ENCODE measurements around the gene GABRR3. TPM values are rescaled to one million over a fixed set of nuclear protein-coding genes. Genes with fewer than 3 reads are reported as not detected.
"Not testable (repeated sequence)": the region's sequence is repeated elsewhere in the genome, so short reads cannot be mapped to it uniquely, and the experiment has no call there.

Gene GABRR3
- total RNA-seq, 1 experiment from 2014 or later: not detected

DNA sequence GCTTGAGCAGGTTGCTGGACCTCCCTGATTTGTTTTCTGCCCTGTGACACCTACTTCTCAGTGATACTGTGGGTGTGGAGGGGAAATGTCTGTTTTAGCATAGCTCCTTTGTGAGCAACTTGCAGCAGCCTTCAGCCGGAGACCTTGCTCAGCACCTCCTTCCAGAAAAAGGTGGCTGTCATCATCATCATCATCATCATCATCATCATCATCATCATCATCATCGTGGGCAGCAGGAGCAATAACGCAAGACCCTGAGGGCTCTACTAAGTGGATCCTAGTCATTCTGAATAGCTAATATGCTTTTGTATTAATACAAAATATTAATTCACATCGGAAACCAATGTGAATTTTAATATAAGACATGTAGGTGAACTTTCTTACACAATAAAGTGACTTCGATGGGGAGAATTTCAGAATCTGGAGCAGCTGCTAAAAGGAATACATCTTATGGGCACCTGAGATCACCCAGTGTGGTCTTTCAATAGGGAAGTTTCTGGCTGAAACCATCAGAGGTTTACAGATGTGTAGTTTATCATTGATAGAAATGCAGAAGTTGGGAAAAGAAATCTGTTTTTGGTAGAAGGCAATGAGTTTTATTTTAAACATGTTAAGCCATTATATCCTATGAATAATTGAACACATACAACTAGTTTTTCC, 8.6 kb downstream of the GABRR3 start:
- in situ Hi-C loops (cut with HindIII; ENCODE audit: low pct_unique_long_range_greater_than_20kb, low sequenced_read_pairs): no loop called here
- DNase-seq (ENCODE audit: low read depth): no peak

DNA sequence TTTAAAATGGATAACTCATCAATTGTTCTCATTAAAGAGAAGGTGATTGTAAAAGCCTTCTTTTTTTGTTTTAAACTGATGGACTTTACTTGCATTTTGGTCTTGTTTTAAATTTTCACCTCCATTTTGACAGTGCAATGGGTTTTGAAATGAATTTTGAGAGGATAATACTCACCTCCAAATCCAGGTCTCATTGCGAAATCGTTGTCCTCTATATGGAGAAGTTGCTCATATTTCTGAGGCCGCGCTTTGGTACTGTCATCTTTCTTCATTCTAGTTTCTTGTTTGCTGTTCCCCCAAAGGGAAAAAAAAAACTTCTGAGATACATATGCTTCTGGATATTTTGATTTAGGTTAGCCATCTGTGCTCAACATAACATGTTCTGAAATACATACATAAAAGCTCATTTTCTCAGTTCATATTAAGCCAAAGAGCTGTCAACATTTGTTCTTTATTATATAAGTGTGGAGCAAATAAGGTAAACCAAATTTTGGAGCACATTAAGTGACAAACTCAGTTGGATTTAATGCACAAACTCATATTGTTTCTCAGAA, 9.6 kb downstream of the GABRR3 start:
- no peak for DNase-seq (ENCODE audit: low read depth)
- in situ Hi-C loops (cut with HindIII; ENCODE audit: low pct_unique_long_range_greater_than_20kb, low sequenced_read_pairs): no loop called here

DNA sequence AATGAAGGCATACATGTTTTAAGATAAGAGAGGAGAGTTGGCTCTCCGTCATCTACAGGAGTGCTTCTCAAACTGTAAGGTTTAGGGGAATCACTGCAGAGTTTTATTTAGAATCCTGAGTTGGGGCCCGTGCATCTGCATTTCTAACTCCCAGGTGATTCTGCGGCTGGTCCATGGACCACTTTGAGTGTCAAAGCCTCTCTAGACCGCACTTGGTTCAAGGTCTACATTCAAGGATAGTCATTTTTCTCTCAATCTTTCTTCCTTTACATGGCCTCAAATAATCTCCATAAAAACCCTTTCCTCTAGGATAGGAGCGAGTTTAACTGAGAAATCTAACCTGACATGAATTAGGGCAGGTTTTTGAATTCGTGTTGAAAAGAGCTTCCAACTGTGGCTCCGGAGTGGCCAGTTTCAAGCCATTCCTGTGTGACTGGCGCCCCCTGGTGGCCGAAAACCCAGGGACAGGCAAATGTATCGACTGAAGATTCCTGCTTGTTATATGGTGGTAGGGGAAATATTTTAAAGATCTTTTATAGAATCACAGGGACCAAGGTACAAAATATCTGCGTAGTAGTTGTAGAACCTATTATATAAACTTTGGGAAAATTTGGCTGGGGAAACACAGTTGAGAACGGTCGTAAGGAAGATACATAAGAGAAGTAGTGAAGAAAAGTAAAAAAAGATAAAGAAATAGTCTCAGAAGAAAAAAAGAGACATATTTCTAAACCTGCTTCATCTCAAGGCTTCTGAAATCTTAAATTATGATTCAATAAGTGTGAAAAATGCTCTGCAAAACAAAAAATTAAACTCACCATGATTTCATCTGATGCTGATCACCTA, 11.9 kb downstream of the GABRR3 start:
- peak; percentile 44 for DNase-seq (ENCODE audit: low read depth)

DNA sequence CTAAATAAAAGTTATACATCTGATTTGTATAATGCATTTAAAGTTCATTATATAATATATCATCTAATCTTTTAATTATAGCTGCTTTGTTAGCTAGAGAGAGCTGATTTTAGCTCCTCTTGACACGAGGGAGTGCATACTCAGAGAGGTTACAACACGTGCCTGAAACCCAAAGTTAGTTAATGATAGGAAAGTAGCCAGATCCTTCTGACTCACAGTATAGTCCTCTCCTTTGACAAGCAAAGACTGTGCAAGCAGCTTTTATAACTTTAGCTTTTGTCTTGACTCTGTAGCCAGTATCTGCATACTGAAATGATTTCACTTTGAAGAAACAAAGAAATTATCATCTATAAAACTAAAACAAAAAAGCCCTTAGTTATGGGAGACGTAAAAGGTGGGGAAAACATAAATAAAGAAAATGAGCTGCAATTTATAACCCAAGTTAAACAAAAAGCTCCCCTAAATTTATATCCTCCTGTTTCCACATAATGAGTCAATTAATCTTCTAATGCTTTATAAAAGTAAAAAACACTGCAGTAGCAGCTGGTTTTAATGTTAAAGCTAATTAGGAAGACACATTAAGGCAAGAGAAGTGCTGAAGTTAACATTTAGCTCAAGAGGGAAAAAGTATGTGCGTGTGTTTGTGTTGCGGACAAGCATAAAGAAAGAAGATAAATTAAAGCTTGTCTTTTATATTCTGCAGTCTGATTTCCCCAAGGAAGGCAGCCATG, 13.1 kb downstream of the GABRR3 start:
- no peak for DNase-seq (ENCODE audit: low read depth)

More for the DNA sequence above, 11.9 kb downstream of the GABRR3 start:
- in situ Hi-C loops (cut with HindIII; ENCODE audit: low pct_unique_long_range_greater_than_20kb, low sequenced_read_pairs): no loop called here

DNA sequence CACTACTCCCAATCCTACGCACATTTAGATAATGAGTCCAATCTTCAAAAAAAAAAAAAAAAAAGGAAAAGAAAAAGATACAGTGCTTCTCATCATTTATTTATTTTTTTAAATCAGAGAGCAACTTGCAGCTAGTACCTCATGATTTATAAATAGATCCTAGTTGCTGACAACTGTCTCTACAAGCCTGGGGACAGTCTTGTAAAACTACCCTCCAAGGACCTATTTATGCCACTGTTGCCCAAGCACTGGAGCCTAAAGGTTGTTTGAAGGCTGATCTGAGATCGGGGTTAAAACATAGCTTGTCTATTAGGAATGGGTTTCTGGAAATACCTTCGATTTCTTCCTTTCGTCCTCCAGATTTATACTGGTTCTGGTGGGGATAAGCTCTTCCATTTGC, 14.7 kb downstream of the GABRR3 start:
- no peak for DNase-seq (ENCODE audit: low read depth)
- in situ Hi-C loops (cut with HindIII; ENCODE audit: low pct_unique_long_range_greater_than_20kb, low sequenced_read_pairs): no loop called here

More for the DNA sequence above, 13.1 kb downstream of the GABRR3 start:
- in situ Hi-C loops (cut with HindIII; ENCODE audit: low pct_unique_long_range_greater_than_20kb, low sequenced_read_pairs): no loop called here

DNA sequence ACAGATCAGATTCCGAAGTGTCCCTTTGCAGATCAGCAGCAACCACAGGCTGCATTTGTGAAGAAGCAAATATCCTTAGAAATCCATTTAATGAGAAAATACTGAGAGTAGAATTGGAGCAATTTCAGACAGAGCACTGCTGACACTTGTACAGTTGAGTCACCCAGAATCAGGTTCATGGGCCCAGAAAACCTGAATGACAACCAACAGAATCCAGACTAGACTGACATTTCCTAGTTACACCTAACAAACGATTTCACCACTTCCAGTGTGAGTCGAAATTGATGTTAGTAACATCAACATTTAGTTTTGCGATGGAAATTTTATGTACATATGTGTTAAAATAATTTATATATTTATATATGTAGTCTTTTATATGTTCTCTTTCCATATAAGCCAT, 16.8 kb downstream of the GABRR3 start:
- in situ Hi-C loops (cut with HindIII; ENCODE audit: low pct_unique_long_range_greater_than_20kb, low sequenced_read_pairs): no loop called here
- no peak for DNase-seq (ENCODE audit: low read depth)

DNA sequence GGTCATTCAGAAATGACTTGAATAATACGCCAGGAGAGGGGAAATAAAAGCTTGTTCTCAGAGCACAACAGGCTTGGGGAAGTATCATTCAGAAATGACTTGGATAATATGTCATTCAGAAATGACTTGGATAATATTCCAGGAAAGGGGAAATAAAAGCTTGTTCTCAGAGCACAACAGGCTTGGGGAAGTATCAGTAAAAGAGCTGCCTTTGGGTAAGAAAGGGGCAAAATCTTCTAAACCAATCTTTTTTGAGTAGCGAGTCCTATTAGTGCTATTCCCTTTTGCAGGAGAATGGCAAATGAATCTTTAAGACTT, 20.9 kb downstream of the GABRR3 start:
- DNase-seq (ENCODE audit: low read depth): no peak
- in situ Hi-C loops (cut with HindIII; ENCODE audit: low pct_unique_long_range_greater_than_20kb, low sequenced_read_pairs): no loop called here

DNA sequence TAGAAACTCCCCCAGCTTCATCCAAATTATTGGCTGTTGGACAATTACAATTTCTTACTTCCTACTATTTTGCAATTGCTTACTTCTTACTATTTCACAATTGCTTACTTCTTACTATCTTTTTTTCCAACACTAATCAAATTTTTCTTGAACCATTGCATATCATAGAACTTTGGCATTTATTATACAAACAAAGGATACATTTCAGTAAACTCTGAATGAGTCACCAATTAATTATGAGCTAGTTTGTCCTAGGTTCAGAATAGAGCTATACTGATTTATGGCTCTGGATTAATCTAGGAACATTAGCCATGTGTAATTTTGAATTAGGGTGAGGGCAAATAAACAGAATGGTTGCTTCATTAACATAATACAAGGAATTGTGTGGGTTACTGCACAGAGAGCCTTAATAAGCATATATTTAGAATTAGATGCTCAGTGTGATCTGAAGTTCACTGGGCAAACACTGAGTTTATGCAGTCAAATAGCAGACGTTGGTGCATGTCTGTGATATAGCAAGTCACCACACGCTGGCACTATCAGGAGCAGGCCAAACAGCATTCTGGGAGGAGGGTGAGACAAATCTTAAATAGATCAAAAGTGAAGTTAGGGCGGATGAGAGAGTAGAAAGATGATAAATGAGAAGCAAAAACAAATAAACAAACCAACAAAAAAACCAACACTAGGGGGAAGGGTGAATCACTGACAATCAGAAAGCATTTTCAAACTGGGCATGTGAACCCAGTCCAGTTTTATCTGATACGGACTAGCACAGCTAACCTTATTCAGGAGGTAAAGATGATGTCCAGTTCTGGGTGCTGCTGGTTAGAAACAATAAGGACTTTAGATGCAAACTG, 21.5 kb downstream of the GABRR3 start:
- in situ Hi-C loops (cut with HindIII; ENCODE audit: low pct_unique_long_range_greater_than_20kb, low sequenced_read_pairs): no loop called here
- peak; percentile 42 for DNase-seq (ENCODE audit: low read depth)

DNA sequence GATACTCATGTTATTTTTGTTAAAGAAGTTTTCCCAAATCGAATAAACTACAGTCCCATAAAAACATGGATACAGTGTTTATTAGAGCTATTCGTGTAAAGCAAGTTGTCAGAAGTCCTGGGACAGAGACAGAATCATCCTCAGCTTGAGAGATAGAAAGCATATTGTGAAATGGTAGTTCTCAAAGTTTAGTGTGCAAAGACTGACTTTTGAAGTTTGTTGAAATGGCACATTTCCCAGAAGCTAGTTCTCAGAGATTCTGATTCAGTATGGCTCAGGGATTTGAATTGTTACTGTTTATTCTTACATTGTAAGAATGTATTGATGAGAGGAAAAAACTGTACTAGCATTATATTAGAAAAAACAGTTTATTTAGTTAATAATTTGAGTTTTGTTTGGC, 22.1 kb downstream of the GABRR3 start:
- in situ Hi-C loops (cut with HindIII; ENCODE audit: low pct_unique_long_range_greater_than_20kb, low sequenced_read_pairs): no loop called here
- DNase-seq (ENCODE audit: low read depth): no peak

DNA sequence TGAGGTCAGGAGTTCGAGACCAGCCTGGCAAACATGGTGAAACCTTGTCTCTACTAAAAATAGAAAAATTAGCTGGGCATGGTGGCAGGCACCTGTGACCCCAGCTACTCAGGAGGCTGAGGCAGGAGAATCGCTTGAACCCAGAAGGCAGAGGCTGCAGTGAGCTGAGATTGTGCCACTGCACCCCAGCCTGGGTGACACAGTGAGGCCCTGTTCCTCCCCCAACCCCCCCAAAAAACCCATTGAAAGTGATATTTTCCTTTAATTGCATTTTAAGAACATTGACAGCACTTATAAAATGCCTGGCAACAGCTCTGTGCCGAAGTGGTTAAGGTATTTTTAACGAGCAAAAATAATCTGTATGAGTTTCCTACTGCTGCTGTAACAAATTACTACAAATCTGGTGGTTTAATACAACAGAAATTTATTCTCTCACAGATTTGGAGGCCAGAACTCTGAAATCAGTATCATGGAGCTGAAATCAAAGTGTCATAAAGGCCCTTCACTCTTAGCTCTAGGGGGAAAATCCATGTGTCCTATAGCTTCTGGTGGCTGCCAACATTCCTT, 24.1 kb downstream of the GABRR3 start:
- in situ Hi-C loops (cut with HindIII; ENCODE audit: low pct_unique_long_range_greater_than_20kb, low sequenced_read_pairs); DNase-seq (ENCODE audit: low read depth): not testable (repeated sequence)

DNA sequence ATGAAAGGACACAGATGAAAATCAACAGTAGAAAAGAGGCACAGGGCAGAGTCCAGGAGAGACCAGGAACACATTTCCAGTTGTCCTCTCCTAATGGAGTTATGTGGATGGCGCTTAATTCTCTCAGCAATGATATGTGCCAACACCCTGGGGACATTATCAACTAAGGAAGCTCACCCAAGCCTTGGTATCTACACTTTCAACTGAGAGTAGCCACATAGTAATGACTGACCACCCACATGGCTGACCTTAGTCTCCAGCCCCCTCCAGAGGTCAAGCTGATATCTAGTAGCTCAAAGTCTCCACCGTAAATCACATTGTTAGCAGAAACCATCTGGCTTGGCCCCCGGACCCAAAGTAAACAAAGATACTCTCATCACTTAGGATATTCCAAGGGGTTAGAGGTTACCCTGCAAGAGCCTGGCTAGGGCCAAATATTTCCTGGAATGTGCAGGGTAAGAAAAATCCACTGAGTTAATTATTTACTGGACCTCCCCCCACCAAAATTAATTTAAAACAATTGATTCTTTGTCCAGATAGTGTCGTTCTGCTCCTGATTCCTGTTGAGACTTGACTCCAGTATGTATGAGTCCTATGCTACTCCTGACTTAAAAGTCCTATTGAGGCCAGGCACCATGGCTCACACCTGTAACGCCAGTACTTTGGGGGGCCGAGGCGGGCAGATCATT, 24.8 kb downstream of the GABRR3 start:
- in situ Hi-C loops (cut with HindIII; ENCODE audit: low pct_unique_long_range_greater_than_20kb, low sequenced_read_pairs): no loop called here

DNA sequence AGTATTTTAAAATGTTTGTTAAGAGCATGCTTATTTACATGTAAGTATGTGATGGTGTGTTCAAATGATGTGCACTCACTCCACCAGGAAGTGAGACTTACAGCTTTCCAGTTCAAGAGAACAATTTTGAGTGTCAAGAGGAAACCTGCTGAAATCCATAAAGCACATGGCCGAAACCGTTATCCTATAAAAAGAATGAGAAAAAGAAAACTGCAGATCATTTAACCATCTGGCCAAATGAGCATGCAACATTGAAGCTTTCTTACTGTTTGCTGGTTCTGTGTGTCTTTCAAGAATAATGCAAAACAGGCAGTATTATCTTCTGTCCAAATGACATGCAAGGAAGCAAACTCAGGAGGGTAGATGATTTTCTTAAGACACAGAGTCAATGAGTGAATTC, 26.3 kb downstream of the GABRR3 start:
- in situ Hi-C loops (cut with HindIII; ENCODE audit: low pct_unique_long_range_greater_than_20kb, low sequenced_read_pairs): no loop called here

More for the DNA sequence above, 24.8 kb downstream of the GABRR3 start:
- no peak for DNase-seq (ENCODE audit: low read depth)

DNA sequence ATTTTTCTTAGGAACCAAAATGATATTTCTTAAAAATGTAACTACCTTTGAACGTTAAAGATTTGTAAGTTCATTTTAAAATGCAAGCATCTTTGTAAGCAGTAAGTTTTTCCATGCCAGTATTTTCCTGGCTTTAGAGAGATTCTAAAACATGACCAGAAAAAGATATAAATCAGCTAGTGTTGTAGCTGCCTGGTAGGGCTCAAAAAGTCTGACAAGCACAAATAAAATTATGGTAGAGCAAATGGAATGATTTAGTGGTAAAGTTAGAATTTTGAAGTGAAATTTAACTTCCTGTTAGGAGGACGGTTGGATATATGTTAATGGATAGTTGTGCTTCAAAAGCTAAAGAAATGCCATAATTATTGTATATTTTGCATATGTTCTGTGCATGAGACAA, 29.7 kb downstream of the GABRR3 start:
- no peak for DNase-seq (ENCODE audit: low read depth)
- in situ Hi-C loops (cut with HindIII; ENCODE audit: low pct_unique_long_range_greater_than_20kb, low sequenced_read_pairs): no loop called here

More for the DNA sequence above, 26.3 kb downstream of the GABRR3 start:
- no peak for DNase-seq (ENCODE audit: low read depth)

DNA sequence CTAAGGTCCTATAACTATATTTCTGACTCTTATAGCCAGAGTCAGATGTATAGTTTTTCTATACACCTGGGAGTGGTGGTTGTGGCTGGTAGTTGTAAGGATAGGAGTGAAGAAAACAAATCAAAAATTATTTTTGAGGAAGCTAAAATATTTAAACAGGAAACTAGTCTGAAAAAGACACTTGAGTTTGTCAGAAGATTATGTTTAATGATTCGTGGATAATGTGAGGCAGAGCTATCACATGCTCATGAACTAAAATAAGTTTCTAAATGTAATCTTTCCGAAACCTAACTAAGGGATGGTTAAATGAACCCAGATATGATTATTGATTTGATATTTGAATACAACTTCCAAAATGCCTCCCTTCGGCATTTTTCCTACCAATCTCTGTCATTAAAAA, 30.4 kb downstream of the GABRR3 start:
- no peak for DNase-seq (ENCODE audit: low read depth)
- in situ Hi-C loops (cut with HindIII; ENCODE audit: low pct_unique_long_range_greater_than_20kb, low sequenced_read_pairs): no loop called here

DNA sequence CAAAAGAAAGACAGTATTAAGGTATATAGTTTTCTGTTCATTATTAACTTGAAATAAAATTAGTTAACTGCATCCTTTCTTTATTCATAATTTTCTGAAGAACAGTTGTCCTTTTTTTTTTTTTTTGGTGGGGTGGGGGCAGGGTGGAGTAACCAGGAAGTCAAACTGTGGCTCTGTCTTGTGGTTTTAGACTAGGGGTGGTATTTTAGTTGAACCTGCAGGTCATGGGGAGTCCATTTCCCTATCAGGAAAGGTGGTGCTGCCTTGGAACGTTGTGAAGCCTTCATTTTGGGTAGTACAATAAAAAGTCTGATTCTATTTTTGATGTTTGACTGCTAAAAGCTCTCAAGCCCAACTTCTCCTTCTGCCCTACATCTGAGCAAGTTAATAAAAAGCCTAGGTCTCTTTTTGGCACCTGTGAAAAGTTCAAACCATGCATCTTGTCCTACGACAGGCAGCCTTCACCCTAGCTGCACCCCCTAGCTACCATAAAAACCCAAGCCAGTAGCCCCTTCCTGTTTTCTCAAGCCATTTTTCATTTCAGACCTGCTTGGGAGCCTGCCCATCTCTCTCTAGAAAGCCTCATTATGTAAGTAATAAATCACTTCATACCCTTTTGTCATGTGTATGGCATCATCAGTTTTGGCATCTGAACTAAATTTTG, 31.7 kb downstream of the GABRR3 start:
- DNase-seq (ENCODE audit: low read depth): no peak
- in situ Hi-C loops (cut with HindIII; ENCODE audit: low pct_unique_long_range_greater_than_20kb, low sequenced_read_pairs): no loop called here

DNA sequence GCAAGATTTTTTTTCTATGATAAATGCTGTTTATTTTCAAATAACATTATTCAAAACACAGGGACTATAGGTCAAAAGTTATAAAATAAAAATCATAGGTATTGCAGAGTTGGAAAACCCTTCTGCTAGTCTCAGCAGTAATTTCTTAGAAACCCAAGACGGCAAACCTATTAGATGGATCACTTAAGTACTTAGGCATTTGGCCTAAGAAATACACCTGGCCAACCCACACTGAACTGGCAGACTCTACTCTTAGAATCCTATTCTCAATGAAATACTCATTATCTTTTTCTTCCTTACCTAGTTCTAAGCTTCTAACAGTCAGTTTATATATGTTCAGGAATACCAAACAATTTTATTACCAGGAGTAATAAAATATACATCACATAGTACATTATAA, 32.4 kb downstream of the GABRR3 start:
- no peak for DNase-seq (ENCODE audit: low read depth)
- in situ Hi-C loops (cut with HindIII; ENCODE audit: low pct_unique_long_range_greater_than_20kb, low sequenced_read_pairs): no loop called here

DNA sequence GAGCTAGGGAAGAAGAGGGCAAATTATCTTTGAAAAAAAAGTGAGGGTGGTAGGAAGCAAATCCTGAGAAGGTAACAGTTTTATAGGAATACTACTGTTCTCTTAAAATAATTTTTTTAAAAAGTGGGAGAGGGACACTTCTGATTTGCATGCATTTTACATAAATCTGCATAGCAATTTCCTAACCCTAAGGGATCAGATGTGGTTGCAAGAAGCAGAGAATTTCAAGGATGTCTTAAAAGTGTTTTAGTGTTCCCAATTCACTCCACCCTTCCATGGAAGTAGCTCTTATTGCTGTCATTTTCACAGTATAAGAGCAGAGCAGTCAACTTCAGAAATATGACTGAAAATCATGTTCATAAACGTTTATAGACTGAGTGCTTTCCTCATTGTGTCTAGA, 35.1 kb downstream of the GABRR3 start:
- in situ Hi-C loops (cut with HindIII; ENCODE audit: low pct_unique_long_range_greater_than_20kb, low sequenced_read_pairs): no loop called here
- no peak for DNase-seq (ENCODE audit: low read depth)
